GM21529 (cell line): Measurements from ENCODE around the gene SLC17A2.

Experiments
- ATAC-seq: cut with Tn5 transposase; IDR thresholded peaks from one replicate; pipeline ENCODE4 v1.9.1; 2021; ENCODE audit not compliant: unreplicated experiment

Gene SLC17A2

GRCh38 chr6:25921525-25922203, 8.8 kb downstream of the SLC17A2 start:
- ATAC-seq, result no peak

GRCh38 chr6:25919657-25920056, 10.8 kb downstream of the SLC17A2 start:
- ATAC-seq, result no peak

GRCh38 chr6:25918083-25918683, 12.3 kb downstream of the SLC17A2 start:
- ATAC-seq, result no peak

GRCh38 chr6:25916789-25917490, 13.6 kb downstream of the SLC17A2 start:
- ATAC-seq, result no peak

GRCh38 chr6:25916330-25916729, 14.2 kb downstream of the SLC17A2 start:
- no peak for ATAC-seq

- ATAC-seq, result no peak
Observed at GRCh38 chr6:25913741-25914140, 16.8 kb downstream of the SLC17A2 start.

GRCh38 chr6:25911351-25911750, 19.1 kb downstream of the SLC17A2 start:
- no peak for ATAC-seq

- no peak for ATAC-seq
Observed at GRCh38 chr6:25907475-25908014, 22.9 kb downstream of the SLC17A2 start.

- ATAC-seq, result no peak
Observed at GRCh38 chr6:25903467-25904099, 26.9 kb downstream of the SLC17A2 start.

GRCh38 chr6:25902071-25902470, 28.4 kb downstream of the SLC17A2 start:
- ATAC-seq, result no peak

- ATAC-seq, result no peak
Observed at GRCh38 chr6:25900843-25901242, 29.6 kb downstream of the SLC17A2 start.

- no peak for ATAC-seq
Observed at GRCh38 chr6:25899580-25900408, 30.7 kb downstream of the SLC17A2 start.

GRCh38 chr6:25899123-25899522, 31.4 kb downstream of the SLC17A2 start:
- ATAC-seq, result no peak

GRCh38 chr6:25898289-25898977, 32.1 kb downstream of the SLC17A2 start:
- ATAC-seq, result no peak

- ATAC-seq, result no peak
Observed at GRCh38 chr6:25896252-25896651, 34.2 kb downstream of the SLC17A2 start.

GRCh38 chr6:25895771-25896170, 34.7 kb downstream of the SLC17A2 start:
- ATAC-seq, result no peak

GRCh38 chr6:25893778-25894177, 36.7 kb downstream of the SLC17A2 start:
- no peak for ATAC-seq

GRCh38 chr6:25892877-25893276, 37.6 kb downstream of the SLC17A2 start:
- ATAC-seq, result no peak

GRCh38 chr6:25889877-25890853, 40.3 kb downstream of the SLC17A2 start:
- no peak for ATAC-seq
